Activated CD4-positive, alpha-beta T cell treated with anti-CD3 and anti-CD28 coated beads, Interleukin-2, Interleukin-6, amounts not matched to agents 100 ng/mL and 50 ng/mL, durations not matched to agents 16 hours and 8 hours (primary cell): Measurements from ENCODE around the gene IRAK1BP1.
A peak's percentile ranks its signal among the peaks of the same experiment; 100 is the strongest.
"Not testable (repeated sequence)": the region's sequence is repeated elsewhere in the genome, so short reads cannot be mapped to it uniquely, and the experiment has no call there.

Experiments used
- DNase-seq: peaks from one replicate; pipeline ENCODE4 v3.0.0-alpha.2; 2020

Gene IRAK1BP1

DNA sequence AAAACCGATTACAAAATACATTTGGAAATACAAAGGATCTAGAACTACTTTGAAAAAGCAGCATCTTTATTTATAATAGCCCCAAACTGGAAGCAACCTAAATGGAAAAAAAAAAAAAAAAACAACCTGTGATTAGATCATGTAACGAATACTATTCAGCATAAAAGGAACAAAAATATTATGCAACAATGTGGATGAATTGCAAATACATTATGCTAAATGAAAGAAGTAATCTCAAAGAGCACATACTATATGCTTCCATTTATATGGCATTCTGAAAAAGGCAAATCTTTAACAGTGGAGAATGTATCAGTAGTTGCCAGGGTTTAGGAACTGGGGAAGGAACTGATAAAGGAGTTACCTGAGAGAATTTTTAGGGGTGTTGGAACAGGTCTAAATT is 28.9 kb downstream of the IRAK1BP1 start:
- DNase-seq, result no peak

DNA sequence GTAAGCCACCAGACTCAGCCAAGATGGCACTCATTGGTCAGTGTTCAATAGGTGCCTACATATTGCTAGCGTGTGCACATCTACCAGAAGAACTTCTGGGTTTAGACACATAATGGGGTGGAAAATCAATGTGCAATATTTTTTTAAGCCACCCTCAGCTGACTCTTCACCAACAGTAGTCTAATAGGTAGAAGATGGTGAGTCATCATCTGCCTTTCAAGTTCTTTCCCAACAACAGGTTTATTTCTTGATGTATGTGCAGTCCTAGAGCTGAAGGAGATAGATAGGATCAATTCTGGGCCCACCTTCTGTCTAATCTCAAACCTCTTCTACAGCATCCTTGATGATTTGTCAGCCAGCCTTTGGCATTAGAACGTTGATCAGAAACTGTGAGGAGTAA is 41.3 kb downstream of the IRAK1BP1 start:
- DNase-seq, result no peak

DNA sequence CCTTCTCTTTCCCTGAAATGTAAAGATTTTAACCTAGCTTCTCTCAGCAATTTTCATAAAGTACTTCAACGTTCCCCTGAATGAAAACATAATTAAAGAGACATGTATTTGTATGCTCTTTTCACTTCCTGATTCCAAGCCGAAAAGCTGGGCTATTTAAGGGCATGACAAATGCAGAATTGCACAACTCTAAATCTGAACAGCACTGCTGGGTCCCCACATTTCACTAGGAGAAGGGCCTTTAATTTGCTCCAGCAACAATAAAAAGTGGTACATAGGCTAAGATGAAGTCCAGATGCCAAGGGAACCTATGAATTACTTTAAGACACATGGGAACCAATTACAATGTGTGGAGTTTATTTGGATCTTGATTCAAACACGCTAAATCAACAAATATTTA is 42.0 kb downstream of the IRAK1BP1 start:
- no peak for DNase-seq

DNA sequence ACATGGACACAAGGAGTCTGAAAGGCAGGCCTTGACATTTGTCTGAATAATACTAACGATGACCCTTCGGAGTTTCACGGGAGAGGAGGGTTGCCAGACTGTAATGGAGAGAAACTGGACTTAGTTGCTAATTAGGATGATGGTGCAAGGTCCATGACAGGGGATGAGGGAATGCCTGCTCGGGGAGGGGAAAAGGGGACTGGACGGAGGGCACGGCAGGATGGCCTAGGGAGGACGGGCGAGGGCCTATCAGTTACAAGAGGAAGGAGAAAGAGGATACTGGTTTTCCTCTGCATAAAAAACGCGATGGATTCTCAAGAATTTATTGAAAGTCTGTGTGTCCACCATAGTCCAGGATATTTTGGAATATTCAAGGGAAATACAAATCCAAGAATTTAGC is 42.7 kb downstream of the IRAK1BP1 start:
- DNase-seq, result no peak

DNA sequence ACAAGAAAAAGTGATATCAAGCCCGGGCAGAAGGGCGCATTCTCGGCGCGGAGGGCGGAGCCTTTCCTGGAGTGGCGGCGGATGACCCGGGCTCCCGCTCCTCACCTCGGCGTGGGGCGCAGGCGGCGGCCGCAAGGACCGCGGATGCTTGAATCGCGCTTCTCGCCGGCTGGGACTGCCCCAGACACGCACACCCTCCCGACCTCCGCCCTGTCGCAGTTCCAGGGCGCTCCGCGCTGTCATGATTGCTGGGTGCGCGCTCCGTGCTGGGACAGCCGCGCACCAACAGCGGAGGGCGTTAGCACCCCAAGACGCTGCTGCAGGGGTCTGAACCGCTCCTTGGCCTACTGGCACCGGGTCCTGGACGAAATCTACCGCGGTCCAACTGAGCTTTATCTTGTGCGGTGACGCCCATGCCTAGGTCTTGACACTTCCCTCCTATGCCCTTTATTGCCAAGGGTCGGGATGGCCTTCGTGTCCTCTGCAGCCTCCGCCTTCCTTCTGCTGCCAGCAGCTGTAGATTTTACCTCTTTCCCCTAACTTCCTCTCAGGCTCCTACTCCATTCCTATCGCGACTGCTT is 43.3 kb downstream of the IRAK1BP1 start:
- DNase-seq, result peak; percentile 41

DNA sequence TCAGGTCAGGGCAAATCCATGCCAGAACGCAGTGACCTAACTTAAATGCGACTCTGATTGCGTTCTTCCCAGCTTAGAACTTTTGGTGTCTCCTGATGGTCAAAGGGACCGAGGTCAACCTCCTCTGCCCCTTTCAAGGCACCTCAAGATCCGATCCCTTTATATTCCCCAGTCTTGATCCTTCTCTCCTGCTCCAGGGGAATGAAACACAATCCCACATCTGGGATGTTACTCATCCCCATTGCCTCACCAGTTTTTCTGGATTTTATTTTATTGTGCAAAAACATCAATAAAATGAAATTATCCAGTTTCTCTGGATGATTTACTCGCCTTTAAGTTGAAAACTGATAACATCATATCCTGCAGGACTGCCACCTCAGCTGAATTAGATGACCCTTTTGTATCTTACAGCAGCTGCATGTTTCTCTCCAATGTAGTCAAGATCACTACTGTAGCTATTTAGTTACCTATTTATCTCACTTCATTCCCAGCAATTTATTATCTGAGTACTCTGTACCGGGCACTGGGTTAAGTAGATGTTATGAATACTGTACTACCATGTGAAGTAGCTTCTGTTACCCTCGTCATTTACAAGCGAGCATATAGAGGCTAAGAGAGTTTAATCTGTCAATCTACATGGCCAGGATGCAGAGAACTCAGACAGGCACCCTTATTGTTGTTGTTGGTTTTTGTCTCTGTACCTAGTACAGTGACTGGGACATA is 44.0 kb downstream of the IRAK1BP1 start:
- DNase-seq, result no peak

DNA sequence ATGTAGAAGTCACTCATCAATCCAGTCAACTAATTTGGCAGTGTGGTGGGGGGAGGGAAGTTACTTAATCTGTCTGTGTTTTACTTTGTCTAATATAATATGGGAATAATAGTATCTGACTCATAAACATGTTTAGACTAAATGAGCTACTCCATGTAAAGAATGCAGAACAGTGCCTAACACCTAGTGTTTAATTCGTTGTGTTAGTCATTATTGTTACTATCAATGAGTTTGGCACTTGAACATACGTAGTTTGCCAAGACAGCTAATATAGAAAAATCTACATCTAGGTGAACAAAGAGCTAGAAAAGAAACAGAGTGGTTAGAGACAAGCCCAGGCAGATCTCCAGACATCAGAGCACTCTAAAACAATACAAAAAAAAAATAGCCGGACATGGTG is 49.1 kb downstream of the IRAK1BP1 start:
- no peak for DNase-seq

DNA sequence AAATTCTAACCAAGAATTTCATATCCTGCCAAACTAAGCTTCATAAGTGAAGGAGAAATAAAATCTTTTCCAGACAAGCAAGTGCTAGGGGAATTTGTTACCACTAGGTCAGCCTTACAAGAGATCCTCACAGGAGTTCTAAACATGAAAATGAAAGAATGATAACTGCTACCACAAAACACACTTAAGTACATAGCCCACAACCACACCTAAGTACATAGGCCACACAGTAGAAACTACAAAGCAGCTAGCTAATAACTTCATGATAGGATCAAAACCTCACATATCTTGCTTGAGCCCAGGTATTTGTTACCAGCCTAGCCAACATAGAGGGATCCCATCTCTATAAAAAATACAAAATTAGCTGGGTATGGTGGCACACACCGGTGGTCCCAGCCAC is 50.4 kb downstream of the IRAK1BP1 start:
- no peak for DNase-seq

DNA sequence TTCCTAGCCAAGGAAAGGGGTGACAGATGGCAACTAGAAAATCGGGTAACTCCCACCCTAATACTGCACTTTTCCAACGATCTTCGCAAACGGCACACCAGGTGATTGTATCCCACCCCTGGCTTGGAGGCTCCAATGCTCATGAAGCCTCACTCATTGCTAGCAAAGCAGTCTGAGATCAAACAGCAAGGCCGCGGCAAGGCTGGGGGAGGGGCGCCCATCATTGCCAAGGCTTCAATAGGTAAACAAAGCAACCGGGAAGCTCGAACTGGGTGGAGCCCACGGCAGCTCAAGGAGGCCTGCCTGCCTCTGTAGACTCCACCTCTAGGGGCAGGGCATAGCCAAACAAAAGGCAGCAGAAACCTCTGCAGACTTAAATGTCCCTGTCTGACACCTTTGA is 53.8 kb downstream of the IRAK1BP1 start:
- not testable (repeated sequence) for DNase-seq

DNA sequence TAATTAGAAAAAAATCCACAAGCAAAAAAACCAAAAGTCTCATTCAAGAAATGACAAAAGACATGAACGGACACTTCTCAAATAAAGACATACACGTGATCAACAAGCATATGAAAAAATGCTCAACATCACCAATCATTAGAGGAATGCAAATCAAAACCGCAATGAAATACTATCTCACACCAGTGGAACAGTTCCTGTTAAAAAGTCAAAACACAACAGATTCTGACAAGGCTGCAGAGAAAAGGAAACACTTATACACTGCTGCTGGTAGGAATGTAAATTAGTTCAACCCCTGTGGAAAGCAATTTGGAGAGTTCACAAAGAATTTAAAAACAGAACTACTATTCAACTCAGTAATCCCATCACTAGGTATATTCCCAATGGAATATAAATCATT is 58.0 kb downstream of the IRAK1BP1 start:
- DNase-seq, result no peak

DNA sequence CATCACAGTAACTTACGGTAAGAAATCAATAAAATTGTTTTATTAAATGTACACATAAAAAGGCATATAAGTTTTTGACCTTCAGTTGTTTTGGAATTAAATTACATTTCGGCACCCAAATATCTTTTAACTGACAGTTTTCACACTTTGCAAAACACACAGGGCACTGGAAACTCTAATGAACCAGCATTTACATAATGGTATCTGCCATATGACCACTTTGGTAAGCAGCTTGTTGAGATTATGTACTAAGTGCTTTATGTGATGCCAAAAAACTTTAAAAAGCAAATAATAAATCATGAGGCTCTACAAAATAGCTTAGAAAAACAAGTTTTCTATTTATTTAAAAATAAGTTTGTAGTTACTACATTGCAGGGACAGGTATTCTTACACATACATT is 68.2 kb downstream of the IRAK1BP1 start:
- no peak for DNase-seq

DNA sequence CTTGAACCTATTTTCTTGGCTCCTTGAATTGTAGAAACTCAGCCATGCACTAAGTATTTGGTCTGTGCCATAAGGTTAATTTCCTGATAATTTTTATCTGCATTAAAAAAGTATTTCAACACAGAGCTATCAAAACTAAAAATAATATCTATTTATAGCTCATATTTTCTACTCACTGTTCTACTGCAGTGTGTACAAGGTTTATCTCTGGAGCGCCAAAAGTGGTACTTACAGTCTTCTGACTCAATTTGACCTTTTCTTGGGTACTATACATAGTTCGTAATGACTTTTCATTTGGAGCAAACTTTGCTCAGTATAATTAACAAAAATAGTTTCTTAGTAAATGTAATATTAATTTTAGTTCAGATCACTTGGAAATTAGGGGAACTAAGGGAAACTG is 69.2 kb downstream of the IRAK1BP1 start:
- DNase-seq, result no peak

DNA sequence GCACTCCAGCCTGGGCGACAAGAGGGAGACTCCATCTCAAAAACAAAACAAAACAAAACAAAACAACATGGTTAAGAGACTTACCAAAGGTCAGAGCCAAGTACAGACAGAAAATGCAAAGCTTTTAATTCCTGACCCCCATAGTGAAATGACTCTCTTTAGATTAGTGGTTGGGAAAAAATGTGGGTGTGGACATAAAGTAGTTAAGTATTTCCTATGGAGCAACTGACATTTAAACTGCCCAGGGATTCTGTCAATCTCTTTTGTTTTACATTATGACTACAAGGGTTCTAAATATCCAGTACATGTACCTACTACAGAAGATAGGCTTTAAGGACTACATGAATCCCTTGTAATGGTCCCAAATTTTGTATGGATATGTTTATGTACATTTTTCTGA is 75.1 kb downstream of the IRAK1BP1 start:
- no peak for DNase-seq

DNA sequence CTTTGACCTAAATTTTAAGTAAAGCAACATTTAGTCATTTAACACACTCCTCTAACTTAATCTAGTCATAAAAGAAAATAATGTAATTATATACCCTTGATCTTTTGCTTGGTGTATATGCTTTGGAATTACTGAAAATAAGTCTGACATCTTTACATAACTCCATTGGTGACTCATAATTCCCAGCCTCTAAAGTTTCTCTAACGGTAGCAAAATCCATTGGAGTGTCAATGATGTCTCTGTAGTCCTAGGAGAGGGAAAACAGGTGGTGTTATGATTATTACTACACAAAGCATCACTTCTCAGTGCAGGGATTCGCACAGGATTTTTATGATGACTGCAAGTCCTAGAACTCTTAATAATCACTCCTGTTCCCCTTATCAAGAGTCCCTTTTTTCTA is 80.2 kb downstream of the IRAK1BP1 start:
- DNase-seq, result no peak

DNA sequence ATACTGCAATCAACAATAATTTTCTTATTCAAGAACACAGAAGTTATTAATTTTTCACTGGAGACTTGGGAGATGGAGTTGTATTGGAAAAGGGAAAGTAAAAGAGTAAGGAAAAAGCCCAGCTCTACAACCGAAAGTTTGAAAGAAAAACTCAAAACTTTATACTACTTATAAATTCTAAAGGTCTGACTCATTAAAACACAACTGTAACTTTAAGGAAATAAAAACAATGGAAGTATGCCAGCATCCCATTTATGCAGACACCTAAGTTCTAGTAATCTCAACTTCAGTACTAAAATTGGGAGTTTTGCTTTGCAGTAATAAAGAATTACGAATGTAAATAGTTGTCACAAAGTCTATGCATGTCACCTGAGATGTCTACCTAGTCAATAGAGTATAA is 80.6 kb downstream of the IRAK1BP1 start:
- DNase-seq, result no peak

DNA sequence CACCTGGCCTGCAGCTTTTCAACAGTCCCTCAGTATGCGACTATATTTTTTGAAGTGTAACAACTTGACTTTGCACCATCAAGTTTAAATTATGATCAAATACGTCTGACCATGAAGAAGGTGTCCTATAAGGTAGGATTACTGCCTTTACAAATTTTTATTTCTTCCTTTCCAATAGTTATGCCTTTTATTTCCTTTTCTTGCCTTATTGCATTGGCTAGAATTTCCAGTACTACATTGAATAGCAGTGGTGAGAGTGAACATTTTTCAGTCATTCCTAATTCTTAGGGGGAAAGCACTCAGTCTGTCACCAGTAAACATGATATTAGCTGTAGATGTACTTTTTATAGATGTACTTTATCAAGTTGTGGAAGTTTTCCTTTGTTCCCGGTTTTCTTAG is 81.4 kb downstream of the IRAK1BP1 start:
- DNase-seq, result no peak

DNA sequence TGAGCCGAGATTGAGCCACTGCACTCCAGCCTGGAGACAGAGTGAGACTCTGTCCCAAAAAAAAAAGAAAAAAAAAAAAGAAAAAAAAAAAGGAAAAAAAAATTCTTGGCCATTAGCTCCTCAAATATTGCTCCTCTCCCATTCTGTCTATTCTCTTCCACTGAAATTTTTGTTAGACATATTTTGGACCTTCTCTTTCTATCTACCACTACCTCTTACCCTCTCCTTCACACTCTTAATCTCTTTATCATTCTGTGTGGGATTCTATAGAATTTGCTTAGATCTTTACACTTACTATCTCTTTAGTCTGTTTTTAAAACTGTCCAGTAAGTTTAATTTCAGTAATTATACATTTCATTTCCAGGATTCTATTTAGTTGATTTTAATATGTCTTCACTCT is 85.0 kb downstream of the IRAK1BP1 start:
- DNase-seq, result no peak
